BLaER1 (cell line): ENCODE measurements around the gene CNTN4.

ENCODE experiments used
- H3K27ac ChIP-seq: shearing (Covaris generic); formaldehyde crosslinking; 2 replicates; pipeline ENCODE4 v1.8.1; 2022
- H3K27me3 ChIP-seq: shearing (Covaris generic); formaldehyde crosslinking; 2 replicates; pipeline ENCODE4 v1.8.1; 2022
- H3K36me3 ChIP-seq: shearing (Covaris generic); formaldehyde crosslinking; 2 replicates; pipeline ENCODE4 v1.8.1; 2022
- H3K4me1 ChIP-seq: shearing (Covaris generic); formaldehyde crosslinking; 2 replicates; pipeline ENCODE4 v1.8.1; 2022
- H3K4me2 ChIP-seq: shearing (Covaris generic); formaldehyde crosslinking; 2 replicates; pipeline ENCODE4 v1.8.1; 2022
- H3K4me3 ChIP-seq: shearing (Covaris generic); formaldehyde crosslinking; 2 replicates; pipeline ENCODE4 v1.8.1; 2022
- H3K9ac ChIP-seq: shearing (Covaris generic); formaldehyde crosslinking; 2 replicates; pipeline ENCODE4 v1.8.1; 2022
- H3K9me3 ChIP-seq: shearing (Covaris generic); formaldehyde crosslinking; 2 replicates; pipeline ENCODE4 v1.8.1; 2022
- H4K20me1 ChIP-seq: shearing (Covaris generic); formaldehyde crosslinking; 2 replicates; pipeline ENCODE4 v1.8.1; 2022
- Cebpa-rat ChIP-seq: shearing (Covaris generic); IDR thresholded peaks from 2 replicates; pipeline ENCODE4 v1.8.1; 2022

CNTN4 gene

DNA sequence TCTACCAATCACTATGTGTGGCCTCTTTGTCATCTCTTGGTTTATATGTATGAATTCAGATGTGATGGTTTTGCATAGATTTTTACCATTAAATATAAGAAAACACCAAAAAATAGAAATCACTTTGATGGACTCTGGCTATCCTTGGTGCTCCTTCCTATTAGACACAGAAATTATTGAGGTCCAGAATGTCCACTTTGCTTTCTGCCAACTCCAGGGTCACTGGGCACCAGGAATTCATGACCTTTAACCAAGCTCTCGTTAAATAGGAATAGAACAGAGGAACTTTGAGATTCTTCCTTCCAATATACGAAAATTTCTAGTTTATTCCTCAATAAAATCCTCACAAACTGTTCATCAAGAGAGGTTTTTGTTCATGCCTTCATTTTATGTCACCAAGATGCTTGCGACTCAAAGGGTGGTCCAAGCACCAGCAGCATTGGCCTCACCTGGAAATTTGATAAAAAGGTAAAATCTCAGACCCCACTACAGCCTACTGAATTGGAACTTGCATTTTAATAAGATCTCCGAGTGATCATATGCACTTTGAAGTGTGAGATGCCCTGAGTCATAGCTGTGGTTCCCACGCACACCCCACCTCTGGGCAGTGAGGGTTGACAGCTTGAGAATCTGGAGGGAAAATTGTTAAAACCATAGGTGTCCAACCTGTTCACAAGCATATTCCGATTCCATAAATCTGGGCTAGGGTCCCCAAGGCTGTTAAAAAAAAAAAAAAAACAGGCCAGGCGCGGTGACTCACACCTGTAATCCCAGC lies 725.0 kb downstream of the CNTN4 start:
- Histone ChIP-seq H3K9ac (no peak overlapping the region), H3K27me3 (no peaks in the 10 kb centered on the region), H3K9me3 (no peaks in the 10 kb centered on the region), H3K4me2 (no peak overlapping the region), H3K27ac (no peak overlapping the region), H3K4me1 (no peaks in the 10 kb centered on the region), H4K20me1 (no peaks in the 10 kb centered on the region), H3K4me3 (no peak overlapping the region), H3K36me3 (no peaks in the 10 kb centered on the region)
- TF ChIP-seq Cebpa-rat: no peak

DNA sequence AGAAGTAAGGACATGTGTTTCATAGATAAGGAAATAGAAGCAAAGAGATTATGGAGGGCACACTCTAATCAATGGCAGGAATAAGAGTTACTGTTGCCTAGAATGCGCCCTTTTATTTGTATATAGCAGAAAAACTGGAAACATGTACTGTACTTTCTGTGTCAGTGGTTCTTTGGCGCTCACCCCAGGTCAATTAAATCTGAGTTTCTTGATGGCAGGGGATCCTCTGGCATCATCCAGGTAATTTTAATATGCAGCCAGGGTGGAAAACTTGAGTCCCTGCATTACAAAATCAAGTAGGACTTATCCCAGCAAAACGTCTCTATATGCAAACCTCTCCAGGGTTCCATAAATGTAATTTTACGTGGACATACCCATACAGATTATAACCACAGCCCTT lies 727.4 kb downstream of the CNTN4 start:
- Histone ChIP-seq H3K4me1 (no peaks in the 10 kb centered on the region), H3K4me2 (no peak overlapping the region), H3K9me3 (no peaks in the 10 kb centered on the region), H3K4me3 (no peak overlapping the region), H4K20me1 (no peaks in the 10 kb centered on the region), H3K27me3 (no peaks in the 10 kb centered on the region), H3K27ac (no peak overlapping the region), H3K9ac (no peak overlapping the region), H3K36me3 (no peaks in the 10 kb centered on the region)
- no peak for TF ChIP-seq Cebpa-rat

DNA sequence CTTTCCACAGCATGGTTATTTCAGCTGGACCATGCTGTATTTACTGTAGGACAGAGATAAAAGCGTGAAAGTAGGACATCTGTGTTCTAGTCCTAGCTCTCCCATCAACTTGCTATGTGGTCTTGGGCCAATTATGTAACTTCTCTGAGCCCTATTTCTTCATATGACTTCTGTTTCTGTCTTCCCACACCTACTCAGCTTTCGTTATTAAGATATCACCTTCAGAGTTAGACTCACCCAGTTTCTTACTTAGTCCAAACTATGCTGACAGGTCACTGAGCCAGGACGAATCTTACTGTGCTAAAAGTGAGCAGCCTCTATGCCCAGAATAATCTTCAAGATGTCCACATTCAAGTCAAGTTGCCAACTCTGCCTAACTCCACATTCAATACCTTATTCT lies 727.8 kb downstream of the CNTN4 start:
- H3K9ac ChIP-seq: no peak overlapping the region
- TF ChIP-seq Cebpa-rat: no peak

DNA sequence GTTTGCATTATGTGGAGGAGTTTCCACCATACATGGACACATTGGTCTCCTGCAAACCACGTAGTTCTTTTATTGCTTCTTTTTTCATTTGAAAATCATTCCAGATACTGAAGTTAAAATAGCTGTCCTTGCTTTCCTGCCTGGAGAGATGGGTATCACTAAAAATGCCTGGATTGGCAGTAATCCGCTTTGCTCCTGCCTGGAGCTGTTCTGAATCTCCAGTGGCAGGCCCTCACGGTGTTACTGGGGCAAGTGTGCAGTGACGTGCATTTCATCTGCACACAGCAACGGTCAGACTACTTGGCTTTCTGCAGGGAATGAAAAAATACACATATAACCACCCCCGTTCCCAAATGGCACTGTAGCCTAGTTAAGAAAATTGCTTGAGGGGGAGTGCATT lies 738.6 kb downstream of the CNTN4 start:
- H3K9ac ChIP-seq: no peak overlapping the region
- no peak overlapping the region for H3K4me3 ChIP-seq
- no peak for TF ChIP-seq Cebpa-rat
- no peaks in the 10 kb centered on the region for H3K4me1 ChIP-seq
- H3K27ac ChIP-seq: no peak overlapping the region
- H3K9me3 ChIP-seq: no peaks in the 10 kb centered on the region
- no peaks in the 10 kb centered on the region for H4K20me1 ChIP-seq
- H3K27me3 ChIP-seq: no peaks in the 10 kb centered on the region
- no peaks in the 10 kb centered on the region for H3K36me3 ChIP-seq
- H3K4me2 ChIP-seq: no peak overlapping the region

More for the DNA sequence above, 727.8 kb downstream of the CNTN4 start:
- H4K20me1 ChIP-seq: no peaks in the 10 kb centered on the region
- no peak overlapping the region for H3K27ac ChIP-seq
- no peaks in the 10 kb centered on the region for H3K27me3 ChIP-seq
- H3K9me3 ChIP-seq: no peaks in the 10 kb centered on the region
- no peak overlapping the region for H3K4me2 ChIP-seq
- H3K4me1 ChIP-seq: no peaks in the 10 kb centered on the region
- no peaks in the 10 kb centered on the region for H3K36me3 ChIP-seq
- no peak overlapping the region for H3K4me3 ChIP-seq

DNA sequence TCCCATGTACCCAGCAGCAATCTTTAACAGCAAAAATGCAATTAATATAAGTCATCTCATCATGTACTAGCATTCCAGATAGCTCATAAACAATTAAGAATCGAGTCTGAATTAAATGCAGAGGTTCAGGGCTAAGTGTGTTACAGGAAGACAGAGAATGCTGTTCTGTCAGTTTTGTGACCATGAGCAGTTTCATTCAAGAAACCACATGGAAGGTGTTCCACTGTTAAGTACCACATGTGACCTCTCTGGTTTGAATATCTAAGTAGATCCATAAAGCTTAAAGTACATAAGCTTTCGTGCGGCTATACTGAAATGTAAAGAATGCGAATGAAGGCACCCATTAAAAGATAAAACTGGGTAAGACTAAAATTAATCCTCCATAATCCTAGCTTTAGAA lies 739.2 kb downstream of the CNTN4 start:
- H3K9me3 ChIP-seq: no peaks in the 10 kb centered on the region
- no peaks in the 10 kb centered on the region for H4K20me1 ChIP-seq
- no peaks in the 10 kb centered on the region for H3K36me3 ChIP-seq
- no peak overlapping the region for H3K4me3 ChIP-seq
- TF ChIP-seq Cebpa-rat: no peak
- no peak overlapping the region for H3K4me2 ChIP-seq
- H3K27me3 ChIP-seq: no peaks in the 10 kb centered on the region
- H3K27ac ChIP-seq: no peak overlapping the region
- no peaks in the 10 kb centered on the region for H3K4me1 ChIP-seq
- H3K9ac ChIP-seq: no peak overlapping the region

DNA sequence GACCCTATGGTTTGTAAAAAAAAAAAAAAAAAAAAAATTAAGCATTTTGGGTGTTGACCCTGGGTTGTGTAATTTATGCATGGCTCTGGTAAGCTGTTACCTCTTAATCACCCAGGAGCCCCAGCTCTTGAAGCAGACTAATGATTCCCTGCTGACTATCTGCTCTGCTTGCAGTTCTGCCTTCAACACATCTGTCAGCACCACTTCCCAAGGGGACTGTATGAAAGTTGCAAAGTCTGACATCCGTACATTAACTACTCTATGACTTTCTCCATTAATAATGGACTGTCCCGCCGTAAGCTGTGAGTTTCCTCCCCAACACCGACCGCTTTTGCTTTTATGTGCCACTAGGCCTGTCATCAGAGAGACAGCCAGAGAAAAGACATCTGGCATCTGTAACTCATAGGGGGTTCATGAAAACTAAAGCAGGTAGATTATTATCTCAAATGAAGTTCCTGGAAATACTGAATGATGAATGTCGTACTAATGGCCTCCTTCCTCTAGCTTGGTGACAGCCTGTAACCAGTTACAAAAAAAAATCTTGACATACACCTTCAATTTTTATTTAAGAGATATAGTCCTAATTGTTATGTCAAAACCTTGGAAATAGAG lies 740.0 kb downstream of the CNTN4 start:
- Histone ChIP-seq H3K27me3 (no peaks in the 10 kb centered on the region), H3K9ac (no peak overlapping the region), H3K4me2 (no peak overlapping the region), H3K27ac (no peak overlapping the region), H3K36me3 (no peaks in the 10 kb centered on the region), H4K20me1 (no peaks in the 10 kb centered on the region), H3K4me1 (no peaks in the 10 kb centered on the region), H3K9me3 (no peaks in the 10 kb centered on the region), H3K4me3 (no peak overlapping the region)
- no peak for TF ChIP-seq Cebpa-rat

DNA sequence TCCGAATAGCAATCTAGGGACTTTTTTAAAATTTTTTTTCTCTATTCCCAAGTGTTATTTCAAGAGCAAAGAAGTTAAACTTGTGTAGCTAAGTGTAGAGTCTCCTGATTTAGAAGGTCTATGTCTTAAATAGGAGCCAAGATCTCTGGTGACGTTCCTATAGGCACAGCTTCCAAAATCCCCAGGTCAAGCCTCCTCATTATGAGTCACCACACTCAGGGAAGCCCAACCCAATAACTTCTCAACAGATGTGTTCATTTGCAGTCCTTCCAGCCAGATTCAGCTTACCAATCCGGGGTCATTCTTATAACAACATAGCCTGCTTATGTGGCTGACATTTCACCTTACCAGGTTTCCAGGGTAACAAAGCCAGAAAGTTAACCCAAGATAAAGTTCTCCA lies 741.2 kb downstream of the CNTN4 start:
- Histone ChIP-seq H4K20me1 (no peaks in the 10 kb centered on the region), H3K36me3 (no peaks in the 10 kb centered on the region), H3K4me1 (no peaks in the 10 kb centered on the region), H3K27me3 (no peaks in the 10 kb centered on the region), H3K27ac (no peak overlapping the region), H3K4me3 (no peak overlapping the region), H3K9ac (no peak overlapping the region), H3K9me3 (no peaks in the 10 kb centered on the region), H3K4me2 (no peak overlapping the region)
- no peak for TF ChIP-seq Cebpa-rat

DNA sequence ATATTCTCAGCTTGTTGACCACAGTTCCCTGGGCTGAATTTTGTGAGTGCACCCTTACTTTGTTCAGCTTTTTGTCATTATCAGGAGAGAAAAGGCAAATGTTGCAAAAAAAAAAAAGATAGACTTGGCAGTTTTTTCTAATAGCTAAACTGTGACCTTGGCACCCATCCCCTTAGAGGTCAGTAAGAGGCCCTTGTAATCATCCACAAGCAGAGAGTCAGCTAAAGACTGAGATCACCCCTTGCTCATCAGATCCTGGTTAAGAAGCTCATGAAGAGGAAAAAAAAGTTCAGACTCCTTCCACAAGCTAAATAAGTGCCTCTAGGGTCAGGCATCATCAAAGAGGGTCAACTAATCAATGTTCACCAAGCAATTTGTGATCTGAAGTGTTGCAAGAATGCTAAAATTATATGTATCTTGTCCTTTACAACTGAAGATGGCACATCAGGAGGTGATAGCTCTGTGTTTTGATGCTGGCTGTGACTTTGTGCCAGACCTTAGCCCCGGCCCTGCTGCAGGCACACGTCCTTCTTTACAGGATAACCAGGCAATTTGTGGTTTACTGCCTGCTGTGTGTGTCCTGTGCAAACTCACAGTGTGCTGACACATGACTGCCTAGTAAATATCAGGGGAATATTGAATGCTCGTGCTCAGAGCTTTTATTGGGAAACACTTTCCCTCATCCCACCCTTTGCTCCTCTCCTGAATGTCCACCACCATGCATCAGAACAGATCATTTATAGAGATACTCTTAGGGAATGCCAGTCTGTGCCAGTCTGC lies 748.6 kb downstream of the CNTN4 start:
- H3K9me3 ChIP-seq: no peaks in the 10 kb centered on the region
- H3K9ac ChIP-seq: no peak overlapping the region
- no peak for TF ChIP-seq Cebpa-rat
- no peak overlapping the region for H3K4me2 ChIP-seq
- no peaks in the 10 kb centered on the region for H3K36me3 ChIP-seq
- H3K4me1 ChIP-seq: no peaks in the 10 kb centered on the region
- H3K27ac ChIP-seq: no peak overlapping the region
- no peak overlapping the region for H3K4me3 ChIP-seq
- H3K27me3 ChIP-seq: no peaks in the 10 kb centered on the region
- H4K20me1 ChIP-seq: no peaks in the 10 kb centered on the region

DNA sequence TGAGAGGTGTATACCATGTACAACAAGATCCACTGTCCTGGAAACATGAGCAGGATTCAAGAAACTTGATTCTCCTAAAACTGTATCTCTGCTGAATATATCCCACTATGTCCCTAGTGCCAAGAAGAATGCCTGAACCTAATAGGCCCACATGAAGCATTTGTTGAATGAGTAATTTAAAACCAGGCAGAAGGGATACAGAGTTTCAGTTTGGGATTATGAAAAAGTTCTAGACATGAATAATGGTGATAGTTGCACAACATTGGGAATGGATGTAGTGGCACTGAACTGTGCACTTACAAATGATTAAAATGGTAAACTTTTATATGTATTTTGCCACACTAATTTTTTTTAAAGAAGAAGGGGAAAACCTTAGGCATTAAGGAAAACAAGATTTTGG lies 750.4 kb downstream of the CNTN4 start:
- no peaks in the 10 kb centered on the region for H3K36me3 ChIP-seq
- H3K9me3 ChIP-seq: no peaks in the 10 kb centered on the region
- no peaks in the 10 kb centered on the region for H3K27me3 ChIP-seq
- no peak for TF ChIP-seq Cebpa-rat
- H3K27ac ChIP-seq: no peak overlapping the region
- H4K20me1 ChIP-seq: no peaks in the 10 kb centered on the region
- no peaks in the 10 kb centered on the region for H3K4me1 ChIP-seq
- no peak overlapping the region for H3K9ac ChIP-seq
- no peak overlapping the region for H3K4me3 ChIP-seq
- no peak overlapping the region for H3K4me2 ChIP-seq

DNA sequence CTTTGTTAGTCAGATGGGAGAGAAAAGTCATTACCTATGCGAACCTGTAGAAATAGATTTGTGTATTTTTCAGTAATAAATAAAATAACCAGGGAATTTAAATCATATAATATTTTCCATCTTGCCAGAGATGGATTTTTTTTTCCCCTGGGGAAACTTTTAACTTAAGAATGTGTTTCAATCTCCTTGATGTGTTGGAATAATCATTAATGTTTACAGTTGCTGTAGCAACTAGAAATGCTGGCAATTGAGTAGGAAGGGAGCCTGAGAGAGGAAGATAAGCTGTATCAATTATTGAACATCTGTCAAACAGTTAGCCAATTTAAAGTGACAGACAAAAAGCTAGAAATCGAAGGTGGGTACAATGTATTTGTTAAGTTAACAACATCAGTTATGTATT lies 752.0 kb downstream of the CNTN4 start:
- Histone ChIP-seq H3K4me2 (no peak overlapping the region), H3K4me1 (no peaks in the 10 kb centered on the region), H3K36me3 (no peaks in the 10 kb centered on the region), H3K4me3 (no peak overlapping the region), H3K9ac (no peak overlapping the region), H4K20me1 (no peaks in the 10 kb centered on the region), H3K9me3 (no peaks in the 10 kb centered on the region), H3K27ac (no peak overlapping the region), H3K27me3 (no peaks in the 10 kb centered on the region)
- TF ChIP-seq Cebpa-rat: no peak
